K562 (cell line): ENCODE results near the gene ANK3. TPM values are rescaled to one million over a fixed set of nuclear protein-coding genes. Genes with fewer than 3 reads are reported as not detected.

ENCODE experiments used
- ATAC-seq: fragments of 200-7000 bp; cut with Tn5 transposase; 3 replicates; pipeline ENCODE4 v1.9.1; 2020; ENCODE audit warnings: moderate library complexity
- BruUV-seq: library from RNA; stranded (reverse); fragments of 400-500 nt; replicated peaks from 2 replicates; lab custom pipeline; 2021; lab: Mats Ljungman, UMichigan
- CTCF ChIA-PET: fragments of 300-600 bp; formaldehyde crosslinking; extraction: SDS; loops from one replicate; lab custom pipeline; 2021; ENCODE audit warnings: low intra/inter-chr PET ratio; lab: Yijun Ruan, JAX
- POLR2A ChIA-PET: fragments of 300-600, 350-650 bp; sonication (Branson Sonifier 250); formaldehyde crosslinking; extraction: SDS; loops from one replicate; lab custom pipeline; 2021; ENCODE audit warnings: antibody characterized with exemption, inconsistent platforms; lab: Yijun Ruan, JAX
- DNase-seq, 4 experiments: peaks; one replicate each; pipeline versions ENCODE4 v3.0.0 to v3.0.0-alpha.2; 2011 to 2018; ENCODE audit warnings: low spot score in 3 of 4, mixed read lengths in 3 of 4; ENCODE audit errors: extremely low read depth in 1 of 4
- FAIRE-seq: peaks from 2 replicates; lab custom pipeline; 2011; peaks lifted over from hg19 to GRCh38; lab: Jason Lieb, UNC
- H2AFZ ChIP-seq: 2 replicates; pipeline ENCODE4 v1.6.0; 2011; ENCODE audit warnings: low read depth, low read length, control low read depth, inconsistent platforms
- H3K27ac ChIP-seq: fragments of 200-600 bp; 3 replicates; pipeline ENCODE4 v1.8.0; 2011; ENCODE audit warnings: low read depth, mild to moderate bottlenecking, control low read depth, inconsistent platforms, low read length, moderate library complexity, mixed read lengths; ENCODE audit errors: extremely low read depth
- H3K27me3 ChIP-seq, 2 experiments: fragments of 300-600 bp in 1 of 2; 2 replicates in 1 of 2; 3 replicates in 1 of 2; pipeline versions ENCODE4 v1.6.0 to v1.8.0; 2011; ENCODE audit warnings: inconsistent platforms in 2 of 2, low read length in 2 of 2, mild to moderate bottlenecking in 1 of 2, mixed read lengths in 1 of 2, moderate library complexity in 1 of 2; ENCODE audit not compliant: control insufficient read depth in 2 of 2, insufficient read depth in 2 of 2
- H3K36me3 ChIP-seq: fragments of 300-600 bp; 3 replicates; pipeline ENCODE4 v1.8.0; 2011; ENCODE audit warnings: mild to moderate bottlenecking, low read length, inconsistent platforms; ENCODE audit not compliant: control insufficient read depth, insufficient read depth
- H3K4me1 ChIP-seq, 2 experiments: fragments of 200-600 bp in 1 of 2; replicated peaks in 1 of 2; 2 replicates in 1 of 2; 3 replicates in 1 of 2; pipeline versions ENCODE4 v1.5.1 to v1.8.0; 2011; ENCODE audit warnings: inconsistent platforms in 2 of 2, low read length in 2 of 2, mild to moderate bottlenecking in 1 of 2, mixed read lengths in 1 of 2, moderate library complexity in 1 of 2; ENCODE audit not compliant: control insufficient read depth in 2 of 2, insufficient read depth in 2 of 2
- H3K4me2 ChIP-seq: 2 replicates; pipeline ENCODE4 v1.6.1; 2011; ENCODE audit warnings: low read length, control low read depth, inconsistent platforms, mixed read lengths; ENCODE audit not compliant: insufficient read depth
- H3K4me3 ChIP-seq: fragments of 200-600 bp; sonication (generic), shearing (Covaris generic); 2 replicates; pipeline ENCODE4 v1.5.1; 2016; ENCODE audit warnings: control low read depth, inconsistent platforms
- H3K79me2 ChIP-seq: fragments of 200-600 bp; 3 replicates; pipeline ENCODE4 v1.8.0; 2011; ENCODE audit warnings: low read length, inconsistent platforms; ENCODE audit not compliant: control insufficient read depth, insufficient read depth
- H3K9ac ChIP-seq, 2 experiments: 2 replicates each; pipeline versions ENCODE4 v1.6.0 to v1.6.1; 2011; ENCODE audit warnings: low read depth in 2 of 2, low read length in 2 of 2, control low read depth in 1 of 2, inconsistent platforms in 1 of 2, mild to moderate bottlenecking in 1 of 2, mixed read lengths in 1 of 2; ENCODE audit not compliant: insufficient read depth in 1 of 2
- H3K9me1 ChIP-seq: one replicate; pipeline ENCODE4 v1.6.0; 2011; ENCODE audit warnings: inconsistent platforms, mild to moderate bottlenecking, low read length, moderate library complexity; ENCODE audit not compliant: control insufficient read depth, insufficient read depth
- H3K9me3 ChIP-seq: replicated peaks from 2 replicates; pipeline ENCODE4 v1.5.1; 2011; ENCODE audit warnings: low read depth, low read length, inconsistent platforms; ENCODE audit not compliant: control insufficient read depth, insufficient read depth
- H4K20me1 ChIP-seq: replicated peaks from 2 replicates; pipeline ENCODE4 v1.6.1; 2011; ENCODE audit warnings: low read length, inconsistent platforms, mixed read lengths; ENCODE audit not compliant: control insufficient read depth, insufficient read depth
- ARID2 ChIP-seq: fragments of 450-650 bp; IDR thresholded peaks from 2 replicates; pipeline ENCODE4 v1.6.1; 2017; ENCODE audit warnings: antibody characterized with exemption, mild to moderate bottlenecking
- CCAR2 ChIP-seq: fragments of 200-400 bp; formaldehyde crosslinking; IDR thresholded peaks from 2 replicates; pipeline ENCODE4 v1.6.1; 2017; ENCODE audit warnings: mild to moderate bottlenecking, low read depth, low read length
- FOXA1 ChIP-seq: fragments of 450-650 bp; IDR thresholded peaks from 2 replicates; pipeline ENCODE4 v1.6.1; 2016; ENCODE audit warnings: mild to moderate bottlenecking, borderline replicate concordance
- GABPB1 ChIP-seq: sonication (generic); formaldehyde crosslinking; IDR thresholded peaks from 2 replicates; pipeline ENCODE4 v1.8.0; 2022; ENCODE audit warnings: mild to moderate bottlenecking, missing genetic modification reagents
- MCM3 ChIP-seq: fragments of 450-650 bp; IDR thresholded peaks from 2 replicates; pipeline ENCODE4 v1.6.1; 2016
- NFIC ChIP-seq: fragments of 450-650 bp; IDR thresholded peaks from 2 replicates; pipeline ENCODE4 v1.6.1; 2017; ENCODE audit warnings: mild to moderate bottlenecking, inconsistent platforms
- NFIX ChIP-seq: fragments of 250-450 bp; sonication (Bioruptor Pico); IDR thresholded peaks from 2 replicates; pipeline ENCODE4 v1.4.0; 2020; ENCODE audit warnings: low read depth, mild to moderate bottlenecking, moderate library complexity
- SREBF1 ChIP-seq: fragments of 150-350 bp; IDR thresholded peaks from 2 replicates; pipeline ENCODE4 v1.6.1; 2014; ENCODE audit warnings: antibody characterized with exemption, low read depth, low read length, borderline replicate concordance
- ZNF274 ChIP-seq: IDR thresholded peaks from 2 replicates; pipeline ENCODE4 v1.6.1; 2011; ENCODE audit warnings: low read depth, mild to moderate bottlenecking, low read length, moderate library complexity, borderline replicate concordance
- WGBS: fragments of 100-300 bp; shearing (Covaris generic); methylation state at CpG from one replicate; pipeline ENCODE4 v1.1.6; 2016; ENCODE audit warnings: low coverage, mixed read lengths; ENCODE audit not compliant: insufficient coverage; ENCODE audit errors: missing lambda C conversion rate; 5-methylcytosine and 5-hydroxymethylcytosine counted together
- in situ Hi-C: fragments of 300-500 bp; cut with MboI; formaldehyde crosslinking; loops from 4 replicates; pipeline ENCODE4 v1.15.0; 2018; ENCODE audit warnings: inconsistent platforms, mixed read lengths
- intact Hi-C: fragments of 100-400 bp; cut with micrococcal nuclease; formaldehyde crosslinking; loops from 2 replicates; pipeline ENCODE4 v1.14.2; 2022
- polyA plus RNA-seq, 8 experiments: library from polyadenylated mRNA; depleted of rRNA in 4 of 8; stranded (reverse) in 5 of 8; unstranded in 3 of 8; fragments of >200 nt; fragmentation: Nextera tagmentation in 2 of 8; fragmentation: Illumina TruSeq in 1 of 8; extraction: Ambion mirVana in 2 of 8; extraction: Trizol in 1 of 8; gene quantifications; 2 replicates each; pipeline versions ENCODE4 v1.2.1 to v1.2.3, GENCODE V29; 2011 to 2014; ENCODE audit warnings: inconsistent platforms in 1 of 8, missing spikeins in 1 of 8
- total RNA-seq, 7 experiments: library from RNA; depleted of rRNA in 6 of 7; stranded (reverse); fragments of >200 nt in 6 of 7; fragmentation: Illumina TruSeq in 2 of 7; extraction: Trizol in 2 of 7; gene quantifications; 2 replicates each; pipeline versions ENCODE4 v1.2.1 to v1.2.3, GENCODE V29; 2011 to 2021; ENCODE audit warnings: low replicate concordance in 1 of 7
- TF ChIP-seq, protein P1 (sequence below): fragments of 450-650 bp; conservative IDR thresholded peaks from 2 replicates; pipeline ENCODE4 v1.6.1; 2016; ENCODE audit warnings: missing genetic modification characterization, low read depth, mild to moderate bottlenecking, control low read depth, missing compliant biosample characterization
- TF ChIP-seq, protein P2 (sequence below): sonication (generic); formaldehyde crosslinking; IDR thresholded peaks from 2 replicates; pipeline ENCODE4 v1.5.0; 2020; ENCODE audit warnings: missing genetic modification reagents

The ANK3 gene
- total and polyA plus RNA-seq, 9 of the 15 experiments (the other 6 are each of a cell fraction or from before 2014, with no cell fraction given): 10.0 to 32.3 (median 17.9) TPM

DNA sequence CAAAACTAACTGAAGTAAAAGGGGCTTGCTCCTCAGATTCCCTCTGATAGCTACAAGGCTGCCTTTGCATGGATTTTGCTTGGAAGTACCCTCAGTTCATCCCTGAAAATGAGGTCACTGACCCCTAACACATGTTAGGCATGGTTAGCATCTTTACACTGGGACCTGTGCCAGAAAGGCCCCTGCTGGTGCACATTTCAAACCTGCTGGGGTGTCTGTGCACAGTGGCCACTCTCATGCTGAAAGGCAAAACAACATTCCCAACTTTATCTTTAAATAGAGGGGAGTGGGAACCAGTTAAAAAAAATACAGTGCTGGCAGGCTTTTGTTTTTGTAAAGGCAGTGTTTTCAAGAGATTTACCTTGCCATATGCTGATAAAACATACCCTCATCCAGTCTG is 99.1 kb downstream of the ANK3 start:
- FAIRE-seq (no peak), DNase-seq (peak; percentile 27 to 56 (median 42)), ATAC-seq (peak; percentile 40; the same call in 2 of the 3 replicates)
- Histone ChIP-seq H2AFZ (no peak overlapping the region), H3K79me2 (no peaks in the 10 kb centered on the region; the same call in 2 of the 3 replicates), H3K9ac (no peak overlapping the region), H3K27me3 (no peaks in the 10 kb centered on the region), H3K4me1 (peaks cover 0 to 40% of the 10 kb centered on the region in 2 experiments; a peak in 4 of 5 replicates), H3K4me3 (no peak overlapping the region), H3K36me3 (no peaks in the 10 kb centered on the region), H3K9me1 (no peaks in the 10 kb centered on the region), H3K4me2 (no peak overlapping the region), H3K27ac (no peak overlapping the region), H4K20me1 (no peaks in the 10 kb centered on the region), H3K9me3 (no peaks in the 10 kb centered on the region)
- intact Hi-C loops (loop anchor here (10.0 kb wide), 1 partner anchor 494 kb away; no protein-coding TSS in a partner anchor), in situ Hi-C loops (no loop called here)
- BruUV-seq: no TSS peak
- ChIA-PET POLR2A (interaction anchor here (0.8 kb wide), 1 partner anchor 22 kb away, joined by 3 read pairs; no protein-coding TSS in a partner anchor), CTCF (no interaction called here)
- TF ChIP-seq GABPB1 (CRISPR knock-in tag) (no peak), NFIC (peak; percentile 86)

DNA sequence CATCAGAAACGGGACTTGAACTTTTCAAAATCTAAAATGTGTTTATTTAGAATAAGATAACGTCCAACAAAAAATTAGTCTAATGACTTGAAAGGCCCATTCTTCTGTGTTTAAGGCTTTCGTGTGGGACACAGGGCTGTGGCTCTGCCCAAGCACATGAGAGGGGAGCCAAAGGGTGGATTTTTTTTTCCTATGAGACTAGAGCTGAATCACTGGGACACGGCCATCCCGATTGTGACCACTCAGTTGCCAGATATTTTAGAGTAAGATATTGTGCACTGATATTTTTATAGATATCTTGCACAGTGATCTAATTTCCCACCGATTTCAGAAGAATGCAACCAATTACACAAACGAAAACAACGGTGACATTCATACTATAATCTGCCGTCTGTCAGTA is 99.9 kb downstream of the ANK3 start:
- Histone ChIP-seq H3K4me3 (no peak overlapping the region), H3K4me2 (no peak overlapping the region), H3K9ac (no peak overlapping the region), H3K9me3 (no peaks in the 10 kb centered on the region), H3K27me3 (no peaks in the 10 kb centered on the region), H3K9me1 (no peaks in the 10 kb centered on the region), H3K36me3 (no peaks in the 10 kb centered on the region), H3K79me2 (no peaks in the 10 kb centered on the region; the same call in 2 of the 3 replicates), H3K4me1 (peaks cover 0 to 37% of the 10 kb centered on the region in 2 experiments; a peak in 4 of 5 replicates), H2AFZ (no peak overlapping the region), H4K20me1 (no peaks in the 10 kb centered on the region), H3K27ac (no peak overlapping the region)
- POLR2A ChIA-PET: interaction anchor here (0.8 kb wide), 1 partner anchor 23 kb away, joined by 3 read pairs; no protein-coding TSS in a partner anchor
- intact Hi-C loops: loop anchor here (10.0 kb wide), 1 partner anchor 495 kb away; no protein-coding TSS in a partner anchor
- CTCF ChIA-PET: no interaction called here
- 71% methylated on average over 9 of the region's 9 CpGs for WGBS
- no TSS peak for BruUV-seq
- DNase-seq (no peak), FAIRE-seq (no peak), ATAC-seq (no peak)
- in situ Hi-C loops: no loop called here
- TF ChIP-seq SREBF1 (no peak), CCAR2 (no peak), MCM3 (no peak), FOXA1 (no peak), NFIX (CRISPR knock-in tag) (no peak), ARID2 (no peak), ZNF274 (no peak)
- TF ChIP-seq, protein P1, sequence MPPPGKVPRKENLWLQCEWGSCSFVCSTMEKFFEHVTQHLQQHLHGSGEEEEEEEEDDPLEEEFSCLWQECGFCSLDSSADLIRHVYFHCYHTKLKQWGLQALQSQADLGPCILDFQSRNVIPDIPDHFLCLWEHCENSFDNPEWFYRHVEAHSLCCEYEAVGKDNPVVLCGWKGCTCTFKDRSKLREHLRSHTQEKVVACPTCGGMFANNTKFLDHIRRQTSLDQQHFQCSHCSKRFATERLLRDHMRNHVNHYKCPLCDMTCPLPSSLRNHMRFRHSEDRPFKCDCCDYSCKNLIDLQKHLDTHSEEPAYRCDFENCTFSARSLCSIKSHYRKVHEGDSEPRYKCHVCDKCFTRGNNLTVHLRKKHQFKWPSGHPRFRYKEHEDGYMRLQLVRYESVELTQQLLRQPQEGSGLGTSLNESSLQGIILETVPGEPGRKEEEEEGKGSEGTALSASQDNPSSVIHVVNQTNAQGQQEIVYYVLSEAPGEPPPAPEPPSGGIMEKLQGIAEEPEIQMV (tag): no peak
- TF ChIP-seq, protein P2, sequence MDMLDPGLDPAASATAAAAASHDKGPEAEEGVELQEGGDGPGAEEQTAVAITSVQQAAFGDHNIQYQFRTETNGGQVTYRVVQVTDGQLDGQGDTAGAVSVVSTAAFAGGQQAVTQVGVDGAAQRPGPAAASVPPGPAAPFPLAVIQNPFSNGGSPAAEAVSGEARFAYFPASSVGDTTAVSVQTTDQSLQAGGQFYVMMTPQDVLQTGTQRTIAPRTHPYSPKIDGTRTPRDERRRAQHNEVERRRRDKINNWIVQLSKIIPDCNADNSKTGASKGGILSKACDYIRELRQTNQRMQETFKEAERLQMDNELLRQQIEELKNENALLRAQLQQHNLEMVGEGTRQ (CRISPR knock-in tag): no peak
